ENCODE data around the gene OLFML2B.

- TF ChIP-seq POLR2AphosphoS5 (IDR thresholded peaks at IDR 0.05; ENCODE audit: low read depth, low read length) (no peak), TAF1 (IDR thresholded peaks at IDR 0.05; ENCODE audit: borderline replicate concordance, insufficient read depth, low read length) (no peak), SIN3A (IDR thresholded peaks at IDR 0.05; ENCODE audit: borderline replicate concordance, insufficient read depth, low read length) (peak; percentile 43; the same call in 1 of the 2 replicates)
- TF ChIP-seq, protein P1, sequence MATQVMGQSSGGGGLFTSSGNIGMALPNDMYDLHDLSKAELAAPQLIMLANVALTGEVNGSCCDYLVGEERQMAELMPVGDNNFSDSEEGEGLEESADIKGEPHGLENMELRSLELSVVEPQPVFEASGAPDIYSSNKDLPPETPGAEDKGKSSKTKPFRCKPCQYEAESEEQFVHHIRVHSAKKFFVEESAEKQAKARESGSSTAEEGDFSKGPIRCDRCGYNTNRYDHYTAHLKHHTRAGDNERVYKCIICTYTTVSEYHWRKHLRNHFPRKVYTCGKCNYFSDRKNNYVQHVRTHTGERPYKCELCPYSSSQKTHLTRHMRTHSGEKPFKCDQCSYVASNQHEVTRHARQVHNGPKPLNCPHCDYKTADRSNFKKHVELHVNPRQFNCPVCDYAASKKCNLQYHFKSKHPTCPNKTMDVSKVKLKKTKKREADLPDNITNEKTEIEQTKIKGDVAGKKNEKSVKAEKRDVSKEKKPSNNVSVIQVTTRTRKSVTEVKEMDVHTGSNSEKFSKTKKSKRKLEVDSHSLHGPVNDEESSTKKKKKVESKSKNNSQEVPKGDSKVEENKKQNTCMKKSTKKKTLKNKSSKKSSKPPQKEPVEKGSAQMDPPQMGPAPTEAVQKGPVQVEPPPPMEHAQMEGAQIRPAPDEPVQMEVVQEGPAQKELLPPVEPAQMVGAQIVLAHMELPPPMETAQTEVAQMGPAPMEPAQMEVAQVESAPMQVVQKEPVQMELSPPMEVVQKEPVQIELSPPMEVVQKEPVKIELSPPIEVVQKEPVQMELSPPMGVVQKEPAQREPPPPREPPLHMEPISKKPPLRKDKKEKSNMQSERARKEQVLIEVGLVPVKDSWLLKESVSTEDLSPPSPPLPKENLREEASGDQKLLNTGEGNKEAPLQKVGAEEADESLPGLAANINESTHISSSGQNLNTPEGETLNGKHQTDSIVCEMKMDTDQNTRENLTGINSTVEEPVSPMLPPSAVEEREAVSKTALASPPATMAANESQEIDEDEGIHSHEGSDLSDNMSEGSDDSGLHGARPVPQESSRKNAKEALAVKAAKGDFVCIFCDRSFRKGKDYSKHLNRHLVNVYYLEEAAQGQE (IDR thresholded peaks at IDR 0.05; ENCODE audit: insufficient read depth in 1 of 2, low read depth in 2 of 2, low read length in 2 of 2), result no peak
Observed at GRCh38 chr1:162035241-162035640, 11.6 kb upstream of the OLFML2B start.
